SKM-1 (cell line): ENCODE data around the gene KLRC2.
"Not testable (repeated sequence)": the region's sequence is repeated elsewhere in the genome, so short reads cannot be mapped to it uniquely, and the experiment has no call there.

Source experiments
- DNase-seq: peaks from one replicate; lab custom pipeline; 2025; ENCODE audit not compliant: unreplicated experiment; lab: John Stamatoyannopoulos, UW

Gene KLRC2

DNA sequence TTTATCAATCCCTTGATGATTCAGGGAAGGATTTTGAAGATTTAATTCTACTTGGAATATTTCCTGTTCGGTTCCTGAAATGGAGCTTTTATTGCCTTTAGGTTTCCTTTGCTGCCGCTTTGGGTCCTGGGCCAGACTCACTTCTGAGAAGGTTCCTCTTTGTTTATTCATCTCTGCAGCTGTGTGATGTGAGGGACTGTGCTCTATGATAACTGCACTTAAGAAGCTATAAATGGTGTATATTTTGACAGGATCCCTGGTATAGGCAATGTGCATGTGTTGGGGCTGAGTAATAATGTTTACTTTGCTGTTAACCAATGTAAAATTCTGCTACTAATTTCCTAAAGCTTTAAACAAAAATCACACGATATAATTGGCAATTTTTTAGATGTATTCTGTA is at the start of gene KLRC2:
TSS of gene KLRC2 (minus strand) at position 195 of the 400 bp plus-strand sequence. CDS start at position 171, 24 bp downstream.
- not testable (repeated sequence) for DNase-seq

DNA sequence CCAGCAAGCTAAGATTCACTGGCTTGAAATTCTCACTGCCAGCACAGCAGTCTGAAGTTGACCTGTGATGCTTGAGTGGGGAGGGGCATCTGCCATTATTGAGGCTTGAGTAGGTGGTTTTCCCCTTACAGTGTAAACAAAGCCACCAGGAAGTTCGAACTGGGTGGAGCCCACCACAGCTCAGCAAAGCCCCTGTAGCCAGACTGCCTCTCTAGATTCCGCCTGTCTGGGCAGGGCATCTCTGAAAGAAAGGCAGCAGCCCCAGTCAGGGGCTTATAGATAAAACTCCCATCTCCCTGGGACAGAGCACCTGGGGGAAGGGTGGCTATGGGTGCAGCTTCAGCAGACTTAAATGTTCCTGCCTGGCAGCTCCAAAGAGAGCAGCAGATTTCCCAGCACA is 46.1 kb upstream of the KLRC2 start:
- not testable (repeated sequence) for DNase-seq

DNA sequence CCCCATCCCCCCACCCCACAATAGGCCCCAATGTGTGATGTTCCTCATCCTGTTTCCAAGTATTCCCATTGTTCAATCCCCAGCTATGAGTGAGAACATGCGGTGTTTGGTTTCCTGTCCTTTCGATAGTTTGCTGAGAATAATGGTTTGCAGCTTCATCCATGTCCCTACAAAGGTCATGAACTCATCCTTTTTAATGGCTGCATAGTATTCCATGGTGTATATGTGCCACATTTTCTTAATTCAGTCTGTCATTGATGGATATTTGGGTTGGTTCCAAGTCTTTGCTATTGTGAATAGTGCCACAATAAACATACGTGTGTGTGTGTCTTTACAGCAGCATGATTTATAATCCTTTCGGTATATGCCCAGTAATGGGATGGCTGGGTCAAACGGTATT is 37.0 kb upstream of the KLRC2 start:
- not testable (repeated sequence) for DNase-seq

DNA sequence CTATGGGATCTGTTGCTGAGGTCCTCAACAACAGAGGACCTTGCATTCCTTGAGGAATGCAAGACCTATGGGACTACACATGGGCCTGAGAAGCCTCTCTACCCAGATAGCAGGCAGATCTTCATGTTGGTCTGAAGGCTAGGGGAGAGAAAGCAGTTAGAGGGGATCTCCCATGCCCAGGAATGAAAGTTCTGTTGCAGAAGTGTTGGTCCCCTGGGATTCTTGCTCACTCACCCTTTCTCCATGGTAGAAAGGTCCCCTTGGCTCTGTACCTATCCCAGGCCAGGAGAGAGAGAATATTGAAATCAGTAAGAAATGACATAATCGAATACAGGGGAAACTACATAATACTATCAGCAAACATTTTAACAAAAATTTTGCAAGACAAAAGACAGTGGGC is 33.9 kb upstream of the KLRC2 start:
- DNase-seq = no peak

DNA sequence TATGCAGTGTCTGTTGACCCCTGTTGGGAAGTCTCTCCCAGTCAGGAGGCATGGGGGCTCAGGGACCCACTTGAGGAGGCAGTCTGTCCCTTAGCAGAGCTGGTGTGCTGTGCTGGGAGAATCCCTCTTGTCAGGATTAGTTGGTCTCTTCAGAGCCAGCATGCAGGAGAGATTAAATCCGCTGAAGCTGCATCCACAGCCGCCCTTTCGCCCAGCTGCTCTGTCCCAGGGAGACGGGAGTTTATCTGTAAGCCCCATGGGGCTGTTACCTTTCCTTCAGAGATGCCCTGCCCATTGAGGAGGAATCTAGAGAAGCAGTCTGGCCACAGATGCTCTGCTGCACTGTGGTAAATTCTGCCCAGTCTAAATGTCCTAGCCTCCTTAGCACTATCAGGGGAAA is 30.5 kb upstream of the KLRC2 start:
- no peak for DNase-seq

DNA sequence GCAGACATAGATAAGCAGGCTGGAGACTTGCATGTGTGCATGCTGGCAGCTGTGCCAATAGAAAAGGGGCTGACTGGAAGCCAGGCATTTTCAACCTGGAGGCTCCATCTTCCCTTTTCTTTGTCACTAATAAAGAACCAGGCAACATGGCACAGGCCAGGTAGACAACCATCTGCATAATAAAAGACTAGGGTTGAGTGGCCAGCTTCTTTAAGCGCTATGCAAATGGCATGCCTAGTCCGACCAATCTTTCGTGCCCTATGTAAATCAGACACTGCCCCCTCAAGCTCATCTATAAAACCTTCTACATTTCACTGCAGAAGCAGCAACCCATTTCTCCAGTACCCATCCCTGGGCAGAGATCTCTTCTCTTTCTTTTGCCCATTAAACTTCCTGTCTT is 21.9 kb upstream of the KLRC2 start:
- DNase-seq = no peak

DNA sequence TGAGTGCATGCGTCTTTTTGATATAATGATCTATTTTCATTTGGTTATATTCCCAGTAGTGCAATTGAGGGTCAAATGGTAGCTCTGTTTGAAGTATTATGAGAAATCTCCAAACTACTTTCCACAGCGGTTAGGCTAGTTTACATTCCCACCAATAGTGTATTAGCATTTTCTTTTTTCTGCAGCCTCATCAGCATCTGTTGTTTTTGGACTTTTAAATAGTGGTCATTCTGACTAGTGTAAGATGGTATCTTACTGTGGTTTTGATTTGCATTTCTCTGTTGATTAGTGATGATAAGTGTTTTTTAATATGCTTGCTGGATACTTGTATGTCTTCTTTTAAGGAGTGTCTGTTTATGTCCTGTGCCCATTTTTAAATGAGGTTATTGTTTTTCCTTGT is 21.0 kb upstream of the KLRC2 start:
- no peak for DNase-seq

DNA sequence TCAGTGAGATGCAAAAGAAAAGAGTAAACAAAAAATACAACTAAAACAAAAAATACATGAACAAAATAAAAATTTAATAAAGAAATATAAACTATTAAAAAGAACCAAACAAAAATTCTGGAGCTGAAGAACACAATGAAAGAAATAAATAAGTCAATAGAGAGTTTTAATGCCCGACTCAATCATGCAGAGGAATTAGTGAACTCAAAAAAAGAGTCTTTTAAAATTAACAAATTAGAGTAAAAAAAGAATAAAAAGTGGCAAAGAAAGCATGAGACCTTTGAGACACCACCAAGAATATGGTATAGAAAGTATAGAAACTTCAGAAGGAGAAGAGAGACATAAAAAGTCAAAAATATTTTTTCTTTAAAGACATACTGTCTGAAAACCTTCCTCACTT is 20.0 kb upstream of the KLRC2 start:
- no peak for DNase-seq

DNA sequence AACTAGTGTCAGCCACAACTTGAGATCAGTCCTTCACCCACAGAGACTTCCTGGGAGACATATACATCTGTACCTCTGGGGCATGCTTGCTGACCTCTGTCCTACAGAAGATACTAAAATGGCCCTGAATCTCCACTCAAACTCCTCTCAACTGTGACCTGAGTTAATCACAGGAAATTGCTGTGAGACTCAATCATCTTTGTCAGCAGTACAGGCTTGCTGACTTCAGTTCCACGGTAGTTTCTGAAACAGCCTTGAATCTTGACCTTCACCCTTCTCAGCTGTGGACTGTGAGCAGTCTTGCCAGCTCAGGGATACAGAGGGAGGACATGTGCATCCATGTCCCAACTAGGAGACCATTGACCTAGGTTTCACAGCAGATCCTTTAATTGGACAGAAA is 18.7 kb upstream of the KLRC2 start:
- no peak for DNase-seq

DNA sequence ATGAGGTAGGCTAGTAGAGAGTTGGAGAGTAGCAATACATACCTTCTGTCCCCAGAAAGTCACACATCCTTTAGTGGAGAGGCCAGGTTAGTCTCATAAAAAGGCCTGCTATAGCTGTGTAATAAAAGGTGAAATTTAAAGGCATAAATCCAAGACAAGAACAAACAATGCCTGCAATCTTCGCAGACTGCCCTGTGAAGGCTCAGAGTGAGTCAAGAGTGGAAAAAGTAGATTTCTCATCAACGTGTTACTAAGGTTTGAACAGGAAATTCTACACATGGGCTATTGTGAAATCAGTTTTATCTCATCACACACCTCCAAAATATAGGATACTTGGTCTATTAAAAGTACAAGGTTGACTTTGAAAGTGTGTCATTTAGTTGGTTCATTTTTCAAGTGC is 17.3 kb upstream of the KLRC2 start, which contains the start of gene KLRC1:
TSS of gene KLRC1 (minus strand) at position 222 of the 400 bp plus-strand sequence. CDS start 2,221 bp downstream, outside the sequence.
- no peak for DNase-seq

DNA sequence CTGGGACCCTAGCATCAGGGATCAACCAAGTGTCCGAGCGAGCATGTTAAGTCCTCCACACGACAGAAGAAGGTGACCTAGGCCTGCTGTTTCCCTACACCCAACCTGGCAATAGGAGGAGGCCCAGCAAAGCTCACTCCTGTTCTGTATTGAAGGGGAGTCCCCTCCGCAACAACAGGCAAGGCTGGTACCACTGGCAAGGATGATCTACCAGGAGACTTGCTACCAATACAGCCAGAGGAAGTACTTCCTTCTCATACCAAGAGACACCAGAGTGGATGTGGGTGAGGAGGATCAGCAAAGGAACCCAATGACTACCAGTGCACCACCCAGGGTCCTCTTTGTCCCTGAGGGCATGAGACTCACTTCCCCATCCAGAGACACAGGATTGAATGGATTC is 12.4 kb upstream of the KLRC2 start:
- DNase-seq = no peak

DNA sequence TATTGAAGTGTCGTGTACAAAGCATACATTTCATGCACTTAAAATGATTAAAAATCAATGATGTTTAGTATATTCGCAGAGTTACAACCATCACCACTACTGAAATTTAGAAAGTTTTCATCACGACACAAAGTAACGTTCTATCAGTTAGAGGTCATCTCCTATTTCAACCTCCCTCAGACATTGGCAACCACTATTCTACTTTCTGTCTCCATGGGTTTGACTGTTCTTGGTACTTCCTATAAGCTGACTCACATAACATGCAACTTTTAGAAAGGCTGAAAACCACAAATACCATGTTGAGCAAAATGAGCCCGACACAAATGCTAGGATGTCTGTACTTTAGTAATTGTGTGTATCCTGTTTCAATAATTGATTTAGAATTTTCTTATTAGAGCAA is 10.2 kb upstream of the KLRC2 start:
- not testable (repeated sequence) for DNase-seq

DNA sequence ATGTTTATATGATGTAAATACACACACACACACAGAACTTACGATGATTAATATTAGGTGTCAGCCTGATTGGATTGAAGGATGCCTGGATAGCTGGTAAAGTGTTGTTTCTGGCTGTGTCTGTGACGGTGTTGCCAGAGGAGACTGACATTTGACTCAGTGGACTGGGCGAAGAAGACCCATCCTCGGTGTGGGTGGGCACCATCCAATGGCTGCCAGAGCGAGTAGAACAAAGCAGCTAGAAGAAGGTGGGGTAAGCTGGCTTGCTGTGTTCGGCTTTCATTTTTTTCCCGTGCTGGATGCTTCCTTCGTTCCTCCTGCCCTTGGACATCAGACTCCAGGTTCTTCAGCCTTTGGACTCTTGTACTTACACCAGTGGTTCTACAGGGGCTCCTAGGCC is 5.3 kb upstream of the KLRC2 start:
- DNase-seq = not testable (repeated sequence)

DNA sequence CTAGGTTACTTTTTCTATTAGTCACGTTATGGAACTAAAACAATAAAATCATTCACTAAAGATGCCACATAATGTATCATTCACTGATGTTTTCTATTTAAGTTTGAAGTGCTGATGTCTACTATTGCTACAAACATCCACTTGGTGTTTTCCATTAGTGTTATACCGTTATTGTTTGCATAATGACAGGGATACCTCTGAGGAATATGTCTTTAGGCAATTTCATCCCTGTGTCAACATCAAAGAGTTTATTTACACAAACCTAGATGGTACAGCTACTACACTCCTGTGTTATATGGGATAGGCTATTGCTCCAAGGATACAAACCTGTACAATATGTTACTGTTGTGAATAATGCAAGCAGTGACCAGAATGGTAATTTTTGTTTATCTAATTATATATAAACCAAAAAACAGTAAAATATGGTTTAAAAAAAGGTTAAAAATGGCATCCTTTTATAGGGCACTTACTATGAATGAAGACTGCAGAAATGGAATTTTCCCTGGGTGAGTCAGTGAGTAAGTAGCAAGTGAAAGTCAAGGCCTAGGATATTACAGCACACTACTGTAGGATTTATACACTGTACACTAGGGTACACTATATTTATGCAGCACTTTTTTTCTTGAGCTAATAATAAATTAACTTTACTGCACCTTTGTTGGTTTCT is 3.9 kb upstream of the KLRC2 start:
- not testable (repeated sequence) for DNase-seq

DNA sequence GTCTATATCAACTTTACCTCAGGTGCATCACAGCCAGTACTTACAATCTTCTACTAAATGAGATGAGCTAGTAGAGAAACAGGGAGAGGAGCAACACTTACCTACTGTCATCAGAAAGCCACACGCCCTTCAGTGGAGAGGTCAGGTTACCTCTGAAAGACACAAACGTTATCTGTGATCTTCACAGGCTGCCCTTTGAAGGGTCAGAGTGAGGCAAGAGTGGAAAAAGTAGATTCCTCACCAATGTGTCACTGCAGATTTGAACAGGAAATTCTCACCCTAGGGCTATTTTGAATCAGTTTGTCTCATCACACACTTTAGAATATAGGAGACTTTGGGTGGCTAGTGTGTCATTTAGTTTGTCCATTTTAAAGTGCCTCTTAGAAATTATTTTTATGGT is 1.8 kb upstream of the KLRC2 start:
- DNase-seq = not testable (repeated sequence)

DNA sequence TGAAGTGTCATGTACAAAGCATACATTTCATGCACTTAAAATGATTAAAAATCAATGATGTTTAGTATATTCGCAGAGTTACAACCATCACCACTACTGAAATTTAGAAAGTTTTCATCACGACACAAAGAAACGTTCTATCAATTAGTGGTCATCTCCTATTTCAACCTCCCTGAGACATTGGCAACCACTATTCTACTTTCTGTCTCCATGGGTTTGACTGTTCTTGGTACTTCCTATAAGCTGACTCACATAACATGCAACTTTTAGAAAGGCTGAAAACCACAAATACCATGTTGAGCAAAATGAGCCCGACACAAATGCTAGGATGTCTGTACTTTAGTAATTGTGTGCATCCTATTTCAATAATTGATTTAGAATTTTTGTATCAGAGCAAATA is 5.2 kb downstream of the KLRC2 start:
- DNase-seq = not testable (repeated sequence)

DNA sequence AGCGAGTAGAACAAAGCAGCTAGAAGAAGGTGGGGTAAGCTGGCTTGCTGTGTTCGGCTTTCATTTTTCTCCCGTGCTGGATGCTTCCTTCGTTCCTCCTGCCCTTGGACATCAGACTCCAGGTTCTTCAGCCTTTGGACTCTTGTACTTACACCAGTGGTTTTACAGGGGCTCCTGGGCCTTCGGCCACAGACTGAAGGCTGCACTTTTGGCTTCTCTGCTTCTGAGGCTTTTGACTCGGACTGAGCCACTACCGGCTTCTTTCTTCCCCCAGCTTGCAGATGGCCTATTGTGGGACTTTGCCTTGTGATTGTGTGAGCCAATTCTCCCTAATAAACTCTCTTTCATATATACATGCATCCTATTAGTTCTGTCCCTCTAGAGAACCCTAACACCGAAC is 9.9 kb downstream of the KLRC2 start:
- DNase-seq = not testable (repeated sequence)

DNA sequence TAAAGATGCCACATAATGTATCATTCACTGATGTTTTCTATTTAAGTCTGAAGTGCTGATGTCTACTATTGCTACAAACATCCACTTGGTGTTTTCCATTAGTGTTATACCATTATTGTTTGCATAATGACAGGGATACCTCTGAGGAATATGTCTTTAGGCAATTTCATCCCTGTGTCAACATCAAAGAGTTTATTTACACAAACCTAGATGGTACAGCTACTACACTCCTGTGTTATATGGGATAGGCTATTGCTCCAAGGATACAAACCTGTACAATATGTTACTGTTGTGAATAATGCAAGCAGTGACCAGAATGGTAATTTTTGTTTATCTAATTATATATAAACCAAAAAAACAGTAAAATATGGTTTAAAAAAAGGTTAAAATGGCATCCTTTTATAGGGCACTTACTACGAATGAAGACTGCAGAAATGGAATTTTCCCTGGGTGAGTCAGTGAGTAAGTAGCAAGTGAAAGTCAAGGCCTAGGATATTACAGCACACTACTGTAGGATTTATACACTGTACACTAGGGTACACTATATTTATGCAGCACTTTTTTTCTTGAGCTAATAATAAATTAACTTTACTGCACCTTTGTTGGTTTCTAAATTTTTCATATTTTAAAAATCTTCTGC is 11.4 kb downstream of the KLRC2 start:
- not testable (repeated sequence) for DNase-seq

DNA sequence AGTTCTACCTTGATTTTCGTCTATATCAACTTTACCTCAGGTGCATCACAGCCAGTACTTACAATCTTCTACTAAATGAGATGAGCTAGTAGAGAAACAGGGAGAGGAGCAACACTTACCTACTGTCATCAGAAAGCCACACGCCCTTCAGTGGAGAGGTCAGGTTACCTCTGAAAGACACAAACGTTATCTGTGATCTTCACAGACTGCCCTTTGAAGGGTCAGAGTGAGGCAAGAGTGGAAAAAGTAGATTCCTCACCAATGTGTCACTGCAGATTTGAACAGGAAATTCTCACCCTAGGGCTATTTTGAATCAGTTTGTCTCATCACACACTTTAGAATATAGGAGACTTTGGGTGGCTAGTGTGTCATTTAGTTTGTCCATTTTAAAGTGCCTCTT is 13.7 kb downstream of the KLRC2 start:
- DNase-seq = not testable (repeated sequence)

DNA sequence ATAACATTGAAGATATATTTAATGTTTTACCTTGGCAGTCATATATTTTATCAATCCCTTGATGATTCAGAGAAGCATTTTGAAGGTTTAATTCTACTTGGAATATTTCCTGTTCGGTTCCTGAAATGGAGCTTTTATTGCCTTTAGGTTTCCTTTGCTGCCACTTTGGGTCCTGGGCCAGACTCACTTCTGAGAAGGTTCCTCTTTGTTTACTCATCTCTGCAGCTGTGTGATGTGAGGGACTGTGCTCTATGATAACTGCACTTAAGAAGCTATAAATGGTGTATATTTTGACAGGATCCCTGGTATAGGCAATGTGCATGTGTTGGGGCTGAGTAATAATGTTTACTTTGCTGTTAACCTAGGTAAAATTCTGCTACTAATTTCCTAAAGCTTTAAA is 15.5 kb downstream of the KLRC2 start, which contains the start of gene KLRC3:
TSS of gene KLRC3 (minus strand) at position 262 of the 400 bp plus-strand sequence. CDS start at position 217, 45 bp downstream.
- not testable (repeated sequence) for DNase-seq

DNA sequence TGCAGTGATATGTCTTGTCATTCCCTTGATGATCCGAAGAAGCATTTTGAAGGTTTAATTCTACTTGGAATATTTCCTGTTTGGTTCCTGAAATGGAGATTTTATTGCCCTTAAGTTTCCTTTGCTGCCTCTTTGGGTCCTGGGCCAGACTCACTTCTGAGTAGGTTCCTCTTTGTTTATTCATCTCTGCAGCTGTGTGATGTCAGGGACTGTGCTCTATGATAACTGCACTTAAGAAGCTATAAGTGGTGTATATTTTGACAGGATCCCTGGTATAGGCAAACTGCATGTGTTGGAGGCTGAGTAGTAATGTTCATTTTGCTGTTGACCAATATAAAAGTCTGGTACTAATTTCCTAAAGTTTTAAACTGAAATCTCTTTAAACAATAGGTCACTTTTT is 26.4 kb downstream of the KLRC2 start, which contains the start of gene KLRC4:
TSS of gene KLRC4 (minus strand) at position 366 of the 400 bp plus-strand sequence. CDS start at position 184, 182 bp downstream.
- DNase-seq = no peak

DNA sequence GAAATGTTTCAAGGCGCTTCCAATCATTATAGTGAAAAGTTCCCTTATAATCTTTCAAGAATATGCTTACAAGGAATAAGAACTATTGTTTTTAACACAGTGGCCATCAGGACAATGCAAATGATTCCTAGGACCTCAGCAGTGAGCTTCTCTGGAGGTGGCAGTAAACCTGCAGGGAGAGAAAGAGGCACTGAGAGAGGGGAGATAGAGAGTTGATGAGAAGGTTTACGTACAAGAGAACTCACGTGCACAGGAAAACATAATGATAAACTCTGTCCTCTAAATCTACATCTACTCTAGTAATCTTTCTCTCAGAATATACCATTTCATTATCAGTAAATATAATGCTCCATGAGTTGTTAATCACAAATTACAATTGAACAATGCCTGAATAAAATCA is 27.0 kb downstream of the KLRC2 start:
- no peak for DNase-seq
